ENCODE measurements around the gene RGL1.

RGL1 gene

GRCh38 chr1:183945428-183946319 lies 140.8 kb downstream of the RGL1 start:
- Histone ChIP-seq H4K8ac (ENCODE audit: low read length) (no peak overlapping the region), H3K4me3 (ENCODE audit: insufficient read depth in 1 of 2, low read depth in 1 of 2, low read length in 2 of 2) (no peak overlapping the region), H2BK12ac (ENCODE audit: low read length in 2 of 2) (no peak overlapping the region), H3K14ac (ENCODE audit: low read length in 2 of 2) (no peak overlapping the region), H4K91ac (ENCODE audit: low read length) (no peak overlapping the region), H3K79me1 (replicated peaks; ENCODE audit: low read length, poor library complexity, severe bottlenecking) (no peaks in the 10 kb centered on the region), H3K4me2 (ENCODE audit: low read length, poor library complexity, severe bottlenecking) (no peak overlapping the region), H3K23ac (ENCODE audit: low read length in 2 of 2) (no peak overlapping the region), H2BK120ac (ENCODE audit: low read depth, low read length) (no peak overlapping the region), H3K4me1 (ENCODE audit: control insufficient read depth, insufficient read depth, low read depth, low read length) (peaks cover 6% of the 10 kb centered on the region), H3K4ac (ENCODE audit: low read depth in 1 of 2, low read length in 2 of 2) (no peak overlapping the region), H3K27ac (ENCODE audit: low read length, poor library complexity, severe bottlenecking) (no peak overlapping the region), H2BK15ac (ENCODE audit: low read depth, poor library complexity, severe bottlenecking) (no peak overlapping the region), H3K9me3 (ENCODE audit: control insufficient read depth, low read length) (peaks cover 5% of the 10 kb centered on the region), H3K27me3 (ENCODE audit: control insufficient read depth in 1 of 2, insufficient read depth in 1 of 2, low read length in 2 of 2) (no peaks in the 10 kb centered on the region), H2AK5ac (ENCODE audit: low read length, severe bottlenecking) (no peak overlapping the region), H2AFZ (ENCODE audit: low read depth, low read length) (no peak overlapping the region), H2BK5ac (ENCODE audit: low read depth, low read length, poor library complexity, severe bottlenecking) (no peak overlapping the region), H3K36me3 (ENCODE audit: control insufficient read depth in 1 of 2, insufficient read depth in 2 of 2, low read depth in 1 of 2, low read length in 2 of 2) (no peaks in the 10 kb centered on the region), H3K9ac (ENCODE audit: low read length) (no peak overlapping the region), H3K18ac (ENCODE audit: low read depth in 1 of 2, low read length in 2 of 2) (no peak overlapping the region)
- DNase-seq = peak; percentile 52
- 36% methylated on average over 4 of the region's 4 CpGs for WGBS

- WGBS = 86% methylated on average over 1 of the region's 1 CpG
- no peak overlapping the region for H2AK5ac ChIP-seq (ENCODE audit: low read length, severe bottlenecking)
- no peak overlapping the region for H3K4me3 ChIP-seq (ENCODE audit: insufficient read depth in 1 of 2, low read depth in 1 of 2, low read length in 2 of 2)
Measured at GRCh38 chr1:183946320-183946613, 141.3 kb downstream of the RGL1 start.

GRCh38 chr1:183947988-183948387 lies 143.1 kb downstream of the RGL1 start:
- Histone ChIP-seq H3K4me2 (ENCODE audit: low read length, poor library complexity, severe bottlenecking) (no peak overlapping the region), H3K4me3 (ENCODE audit: insufficient read depth in 1 of 2, low read depth in 1 of 2, low read length in 2 of 2) (no peak overlapping the region), H3K9me3 (ENCODE audit: control insufficient read depth, low read length) (peaks cover 5% of the 10 kb centered on the region), H2BK12ac (ENCODE audit: low read length in 2 of 2) (no peak overlapping the region), H2BK120ac (ENCODE audit: low read depth, low read length) (no peak overlapping the region), H4K91ac (ENCODE audit: low read length) (no peak overlapping the region), H3K36me3 (ENCODE audit: control insufficient read depth in 1 of 2, insufficient read depth in 2 of 2, low read depth in 1 of 2, low read length in 2 of 2) (no peaks in the 10 kb centered on the region), H3K27me3 (ENCODE audit: control insufficient read depth in 1 of 2, insufficient read depth in 1 of 2, low read length in 2 of 2) (no peaks in the 10 kb centered on the region), H3K27ac (ENCODE audit: low read length, poor library complexity, severe bottlenecking) (no peak overlapping the region), H2AFZ (ENCODE audit: low read depth, low read length) (no peak overlapping the region), H2BK5ac (ENCODE audit: low read depth, low read length, poor library complexity, severe bottlenecking) (no peak overlapping the region), H3K4me1 (ENCODE audit: control insufficient read depth, insufficient read depth, low read depth, low read length) (peaks cover 5% of the 10 kb centered on the region), H3K23ac (ENCODE audit: low read length in 2 of 2) (no peak overlapping the region), H3K18ac (ENCODE audit: low read depth in 1 of 2, low read length in 2 of 2) (no peak overlapping the region), H2BK15ac (ENCODE audit: low read depth, poor library complexity, severe bottlenecking) (no peak overlapping the region), H2AK5ac (ENCODE audit: low read length, severe bottlenecking) (no peak overlapping the region), H3K9ac (ENCODE audit: low read length) (no peak overlapping the region), H3K4ac (ENCODE audit: low read depth in 1 of 2, low read length in 2 of 2) (no peak overlapping the region), H3K14ac (ENCODE audit: low read length in 2 of 2) (no peak overlapping the region), H3K79me1 (replicated peaks; ENCODE audit: low read length, poor library complexity, severe bottlenecking) (no peaks in the 10 kb centered on the region), H4K8ac (ENCODE audit: low read length) (no peak overlapping the region)
- WGBS = 100% methylated on average over 1 of the region's 1 CpG
- DNase-seq = no peak

More at GRCh38 chr1:183946320-183946613, 141.3 kb downstream of the RGL1 start:
- Histone ChIP-seq H2BK12ac (ENCODE audit: low read length in 2 of 2) (no peak overlapping the region), H3K27me3 (ENCODE audit: control insufficient read depth in 1 of 2, insufficient read depth in 1 of 2, low read length in 2 of 2) (no peaks in the 10 kb centered on the region), H3K79me1 (replicated peaks; ENCODE audit: low read length, poor library complexity, severe bottlenecking) (no peaks in the 10 kb centered on the region), H3K27ac (ENCODE audit: low read length, poor library complexity, severe bottlenecking) (no peak overlapping the region), H2BK15ac (ENCODE audit: low read depth, poor library complexity, severe bottlenecking) (no peak overlapping the region), H3K18ac (ENCODE audit: low read depth in 1 of 2, low read length in 2 of 2) (no peak overlapping the region), H2AFZ (ENCODE audit: low read depth, low read length) (no peak overlapping the region), H2BK120ac (ENCODE audit: low read depth, low read length) (no peak overlapping the region), H3K14ac (ENCODE audit: low read length in 2 of 2) (no peak overlapping the region), H3K4me1 (ENCODE audit: control insufficient read depth, insufficient read depth, low read depth, low read length) (peaks cover 6% of the 10 kb centered on the region), H3K9ac (ENCODE audit: low read length) (no peak overlapping the region), H4K8ac (ENCODE audit: low read length) (no peak overlapping the region), H3K4me2 (ENCODE audit: low read length, poor library complexity, severe bottlenecking) (no peak overlapping the region), H3K36me3 (ENCODE audit: control insufficient read depth in 1 of 2, insufficient read depth in 2 of 2, low read depth in 1 of 2, low read length in 2 of 2) (no peaks in the 10 kb centered on the region), H2BK5ac (ENCODE audit: low read depth, low read length, poor library complexity, severe bottlenecking) (no peak overlapping the region), H3K9me3 (ENCODE audit: control insufficient read depth, low read length) (peaks cover 5% of the 10 kb centered on the region), H3K4ac (ENCODE audit: low read depth in 1 of 2, low read length in 2 of 2) (no peak overlapping the region), H4K91ac (ENCODE audit: low read length) (no peak overlapping the region), H3K23ac (ENCODE audit: low read length in 2 of 2) (no peak overlapping the region)
- no peak for DNase-seq

GRCh38 chr1:183952101-183952500 lies 147.2 kb downstream of the RGL1 start:
- Histone ChIP-seq H2AFZ (ENCODE audit: low read depth, low read length) (no peak overlapping the region), H3K23ac (ENCODE audit: low read length in 2 of 2) (no peak overlapping the region), H3K4me3 (ENCODE audit: insufficient read depth in 1 of 2, low read depth in 1 of 2, low read length in 2 of 2) (no peak overlapping the region), H3K18ac (ENCODE audit: low read depth in 1 of 2, low read length in 2 of 2) (no peak overlapping the region), H2AK5ac (ENCODE audit: low read length, severe bottlenecking) (no peak overlapping the region), H3K9ac (ENCODE audit: low read length) (no peak overlapping the region), H3K4me2 (ENCODE audit: low read length, poor library complexity, severe bottlenecking) (no peak overlapping the region), H3K9me3 (ENCODE audit: control insufficient read depth, low read length) (peaks cover 5% of the 10 kb centered on the region), H3K36me3 (ENCODE audit: control insufficient read depth in 1 of 2, insufficient read depth in 2 of 2, low read depth in 1 of 2, low read length in 2 of 2) (no peaks in the 10 kb centered on the region), H2BK5ac (ENCODE audit: low read depth, low read length, poor library complexity, severe bottlenecking) (no peak overlapping the region), H3K79me1 (replicated peaks; ENCODE audit: low read length, poor library complexity, severe bottlenecking) (no peaks in the 10 kb centered on the region), H3K4me1 (ENCODE audit: control insufficient read depth, insufficient read depth, low read depth, low read length) (no peaks in the 10 kb centered on the region), H3K27ac (ENCODE audit: low read length, poor library complexity, severe bottlenecking) (no peak overlapping the region), H3K14ac (ENCODE audit: low read length in 2 of 2) (no peak overlapping the region), H4K91ac (ENCODE audit: low read length) (no peak overlapping the region), H2BK12ac (ENCODE audit: low read length in 2 of 2) (no peak overlapping the region), H4K8ac (ENCODE audit: low read length) (no peak overlapping the region), H3K4ac (ENCODE audit: low read depth in 1 of 2, low read length in 2 of 2) (no peak overlapping the region), H2BK120ac (ENCODE audit: low read depth, low read length) (no peak overlapping the region), H3K27me3 (ENCODE audit: control insufficient read depth in 1 of 2, insufficient read depth in 1 of 2, low read length in 2 of 2) (no peaks in the 10 kb centered on the region), H2BK15ac (ENCODE audit: low read depth, poor library complexity, severe bottlenecking) (no peak overlapping the region)
- no CpG with 5 or more reads among the region's 1 CpG for WGBS
- DNase-seq = no peak

All from mesenchymal stem cell (in vitro differentiated cells and primary cell).